Thoracic aorta (tissue), 2 donors: ENCODE results near the gene OTOG. TPM values are rescaled to one million over a fixed set of nuclear protein-coding genes. Genes with fewer than 3 reads are reported as not detected.

Experiments
- ATAC-seq: fragments of 150-250 bp; one replicate; pipeline ENCODE4 v1.8.0; 2017; ENCODE audit warnings: low read depth; ENCODE audit not compliant: insufficient number of reproducible peaks, low FRiP score
- DNase-seq: peaks from one replicate; pipeline ENCODE4 v3.0.0-alpha.2; 2020; ENCODE audit warnings: low spot score
- H3K27ac ChIP-seq, 2 donors: fragments of 200-600 bp; sonication (generic); 1 replicate in 1 of 2; 2 replicates in 1 of 2; pipeline ENCODE4 v1.5.1; 2016; ENCODE audit warnings: mild to moderate bottlenecking in 2 of 2, moderate library complexity in 2 of 2
- H3K27me3 ChIP-seq: fragments of 200-600 bp; sonication (generic); replicated peaks from 2 replicates; pipeline ENCODE4 v1.6.0; 2016; ENCODE audit warnings: mild to moderate bottlenecking; ENCODE audit not compliant: insufficient read depth
- H3K36me3 ChIP-seq: fragments of 200-600 bp; sonication (generic); one replicate; pipeline ENCODE4 v1.5.1; 2016
- H3K4me1 ChIP-seq, 2 donors: fragments of 200-600 bp; sonication (generic); 1 replicate in 1 of 2; 2 replicates in 1 of 2; pipeline versions ENCODE4 v1.5.1 to v1.6.0; 2016; ENCODE audit warnings: low read depth in 2 of 2, mild to moderate bottlenecking in 1 of 2; ENCODE audit not compliant: control insufficient read depth in 1 of 2
- H3K4me3 ChIP-seq: fragments of 200-600 bp; sonication (generic); 2 replicates; pipeline ENCODE4 v1.5.1; 2016; ENCODE audit warnings: mild to moderate bottlenecking
- H3K9me3 ChIP-seq: fragments of 200-600 bp; sonication (generic); 2 replicates; pipeline ENCODE4 v1.5.1; 2016
- total RNA-seq, 2 donors: library from RNA; depleted of rRNA; stranded (reverse); fragments of >200 nt; gene quantifications; one replicate each; pipeline versions ENCODE4 v1.1.0 to v1.2.3, GENCODE V29; 2016
- TF ChIP-seq, protein P1 (sequence below): fragments of 200-600 bp; sonication (generic); IDR thresholded peaks from one replicate; pipeline ENCODE4 v1.5.1; 2019; ENCODE audit warnings: antibody characterized with exemption

The OTOG gene
- total RNA-seq, 2 donors from 2014 or later: not detected

DNA sequence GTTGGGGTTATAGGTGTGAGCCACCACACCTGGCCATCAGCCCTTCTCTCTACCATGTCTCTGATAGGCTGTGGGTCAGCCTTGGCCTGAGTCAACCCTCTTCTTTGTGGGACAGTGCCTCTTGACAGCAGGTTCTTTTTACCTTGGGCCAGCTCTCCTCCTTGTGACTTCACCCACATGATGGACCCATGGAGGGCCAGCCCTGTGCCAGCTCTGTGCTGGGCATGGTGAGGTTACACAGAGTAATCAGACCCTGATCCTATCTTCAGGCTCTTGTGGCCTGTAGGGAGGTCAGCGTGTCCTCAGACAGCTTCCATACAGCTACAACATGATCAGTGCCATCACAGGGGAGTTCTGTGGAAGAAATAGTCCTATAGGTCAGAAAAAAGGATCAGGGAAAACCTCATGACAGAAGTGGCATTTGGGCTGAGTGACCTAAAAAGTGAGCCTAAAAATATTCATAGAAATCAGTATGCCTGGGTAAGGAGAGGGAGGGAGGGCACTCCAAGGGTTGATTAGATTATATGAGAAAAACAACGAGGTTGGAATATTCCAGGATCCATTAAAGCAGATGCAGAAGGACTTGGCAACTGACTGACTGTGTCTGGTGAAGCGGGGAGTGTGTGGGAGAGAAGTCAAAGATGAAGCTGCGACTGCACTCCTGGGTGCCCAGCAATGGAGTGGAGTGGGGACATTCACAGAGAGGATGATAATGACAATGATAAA is 17.1 kb downstream of the OTOG start:
- no peaks in the 10 kb centered on the region for H3K4me1 ChIP-seq
- TF ChIP-seq, protein P1, sequence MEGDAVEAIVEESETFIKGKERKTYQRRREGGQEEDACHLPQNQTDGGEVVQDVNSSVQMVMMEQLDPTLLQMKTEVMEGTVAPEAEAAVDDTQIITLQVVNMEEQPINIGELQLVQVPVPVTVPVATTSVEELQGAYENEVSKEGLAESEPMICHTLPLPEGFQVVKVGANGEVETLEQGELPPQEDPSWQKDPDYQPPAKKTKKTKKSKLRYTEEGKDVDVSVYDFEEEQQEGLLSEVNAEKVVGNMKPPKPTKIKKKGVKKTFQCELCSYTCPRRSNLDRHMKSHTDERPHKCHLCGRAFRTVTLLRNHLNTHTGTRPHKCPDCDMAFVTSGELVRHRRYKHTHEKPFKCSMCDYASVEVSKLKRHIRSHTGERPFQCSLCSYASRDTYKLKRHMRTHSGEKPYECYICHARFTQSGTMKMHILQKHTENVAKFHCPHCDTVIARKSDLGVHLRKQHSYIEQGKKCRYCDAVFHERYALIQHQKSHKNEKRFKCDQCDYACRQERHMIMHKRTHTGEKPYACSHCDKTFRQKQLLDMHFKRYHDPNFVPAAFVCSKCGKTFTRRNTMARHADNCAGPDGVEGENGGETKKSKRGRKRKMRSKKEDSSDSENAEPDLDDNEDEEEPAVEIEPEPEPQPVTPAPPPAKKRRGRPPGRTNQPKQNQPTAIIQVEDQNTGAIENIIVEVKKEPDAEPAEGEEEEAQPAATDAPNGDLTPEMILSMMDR: no peak
- ATAC-seq (no peak), DNase-seq (no peak)
- H3K36me3 ChIP-seq: no peaks in the 10 kb centered on the region
- H3K27ac ChIP-seq: no peak overlapping the region
- no peaks in the 10 kb centered on the region for H3K9me3 ChIP-seq
- no peaks in the 10 kb centered on the region for H3K27me3 ChIP-seq
- no peak overlapping the region for H3K4me3 ChIP-seq

DNA sequence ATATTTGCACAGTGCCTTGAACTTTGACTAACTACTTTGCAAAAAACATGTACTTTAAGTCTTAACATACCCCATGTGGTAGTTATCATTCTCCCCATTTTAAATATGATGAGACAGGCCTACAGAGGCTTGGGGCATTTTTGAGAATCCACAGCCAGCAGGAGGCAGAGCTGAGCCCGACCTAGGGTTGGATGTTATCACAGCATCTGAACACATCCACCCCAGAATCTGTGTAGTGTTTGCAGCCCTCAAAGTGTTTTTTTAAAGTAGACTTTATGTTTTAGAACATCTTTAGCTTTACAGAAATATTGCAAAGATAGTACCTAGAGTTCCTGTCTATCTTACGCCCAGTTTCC is 17.6 kb downstream of the OTOG start:
- Histone ChIP-seq H3K4me3 (no peak overlapping the region), H3K27ac (no peak overlapping the region), H3K27me3 (no peaks in the 10 kb centered on the region), H3K36me3 (no peaks in the 10 kb centered on the region), H3K4me1 (no peaks in the 10 kb centered on the region), H3K9me3 (no peaks in the 10 kb centered on the region)
- no peak for ATAC-seq
- TF ChIP-seq, protein P1: no peak
- DNase-seq: no peak

DNA sequence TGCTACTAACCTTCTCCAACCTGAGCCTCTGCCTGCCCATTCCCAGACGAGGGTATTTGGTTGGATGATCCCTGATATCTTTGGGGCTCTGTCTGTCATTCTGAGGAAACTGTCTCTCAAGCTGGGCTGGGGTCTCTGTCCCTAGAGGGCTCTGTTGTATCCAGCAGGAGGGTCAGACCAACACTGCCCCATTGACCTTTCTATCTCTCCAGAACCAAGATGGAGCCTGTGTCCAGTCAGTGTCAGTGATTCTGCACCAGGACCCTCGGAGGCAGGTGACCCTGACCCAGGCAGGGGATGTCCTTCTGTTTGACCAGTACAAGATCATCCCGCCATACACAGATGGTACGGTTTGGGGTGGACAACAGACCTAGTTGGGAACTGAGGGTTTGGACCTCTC is 21.9 kb downstream of the OTOG start:
- Histone ChIP-seq H3K27me3 (no peaks in the 10 kb centered on the region), H3K9me3 (no peaks in the 10 kb centered on the region), H3K4me1 (no peaks in the 10 kb centered on the region), H3K27ac (no peak overlapping the region), H3K36me3 (no peaks in the 10 kb centered on the region), H3K4me3 (no peak overlapping the region)
- ATAC-seq (no peak), DNase-seq (no peak)
- TF ChIP-seq, protein P1: no peak

DNA sequence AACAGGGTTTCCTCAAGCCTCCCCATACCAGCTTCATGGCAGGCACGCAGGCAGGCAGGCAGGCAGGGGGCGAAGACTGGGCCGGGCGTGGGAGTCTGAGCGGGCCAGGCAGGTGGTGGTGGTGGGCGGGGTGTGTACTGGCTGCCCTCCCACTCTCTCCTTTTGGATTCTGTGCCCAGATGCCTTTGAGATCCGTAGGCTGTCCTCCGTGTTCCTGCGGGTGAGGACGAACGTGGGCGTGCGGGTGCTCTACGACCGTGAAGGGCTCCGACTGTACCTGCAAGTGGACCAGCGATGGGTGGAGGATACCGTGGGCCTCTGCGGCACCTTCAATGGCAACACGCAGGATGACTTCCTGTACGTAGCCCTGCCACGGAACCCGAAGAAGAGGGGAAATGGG is 23.0 kb downstream of the OTOG start:
- DNase-seq (no peak), ATAC-seq (no peak)
- TF ChIP-seq, protein P1: no peak
- Histone ChIP-seq H3K36me3 (no peaks in the 10 kb centered on the region), H3K4me3 (no peak overlapping the region), H3K9me3 (no peaks in the 10 kb centered on the region), H3K27me3 (no peaks in the 10 kb centered on the region), H3K27ac (no peak overlapping the region), H3K4me1 (no peaks in the 10 kb centered on the region)

DNA sequence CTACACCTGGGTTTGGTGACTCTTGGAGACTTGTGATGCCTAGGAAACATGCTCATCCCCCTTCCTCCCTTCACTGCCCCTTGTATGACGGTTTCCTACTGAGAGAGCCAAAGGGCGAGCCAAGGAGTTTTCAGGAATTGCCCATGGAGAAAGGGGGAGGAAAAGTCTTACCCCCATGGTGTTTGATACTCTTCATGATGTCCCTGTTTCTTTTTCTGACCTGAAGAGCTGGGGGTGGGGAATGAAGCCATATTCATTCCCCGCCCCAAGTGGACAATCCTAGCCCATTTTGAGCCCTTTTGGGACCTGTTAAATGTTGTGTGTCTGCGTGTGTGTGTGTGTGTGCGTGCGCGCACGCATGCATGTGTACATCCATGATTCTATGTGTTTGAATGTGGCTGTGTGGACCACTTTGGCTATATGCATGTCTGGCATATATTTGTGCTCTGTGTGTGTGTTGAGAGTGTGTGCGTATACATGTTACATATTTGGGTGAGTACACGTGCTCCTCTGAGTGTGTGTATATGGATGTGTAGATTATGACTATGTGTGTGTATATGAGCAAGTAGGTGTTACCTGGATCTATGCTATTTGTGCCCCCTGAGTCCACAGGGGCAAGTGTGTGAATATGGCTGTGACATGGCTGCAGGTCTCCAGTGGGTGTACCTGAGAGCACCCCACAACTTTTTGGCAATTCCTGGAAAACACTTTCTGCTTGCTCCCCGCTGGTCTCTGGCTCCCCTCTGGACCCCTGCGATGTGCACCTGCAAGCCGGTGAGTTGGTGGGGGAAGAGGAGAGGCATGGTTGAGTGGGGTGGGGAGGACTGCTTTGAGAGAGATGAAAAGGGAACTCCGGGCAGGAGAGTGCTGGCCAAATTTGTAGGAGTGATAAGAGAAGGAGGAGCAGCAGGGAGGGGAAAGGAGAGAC is 24.6 kb downstream of the OTOG start:
- no peak overlapping the region for H3K27ac ChIP-seq
- ATAC-seq (no peak), DNase-seq (no peak)
- no peaks in the 10 kb centered on the region for H3K9me3 ChIP-seq
- no peaks in the 10 kb centered on the region for H3K36me3 ChIP-seq
- no peaks in the 10 kb centered on the region for H3K27me3 ChIP-seq
- no peaks in the 10 kb centered on the region for H3K4me1 ChIP-seq
- H3K4me3 ChIP-seq: no peak overlapping the region
- TF ChIP-seq, protein P1: no peak
